HEK293 (cell line): ENCODE results near the gene UPP2.

ENCODE experiments used
- CTCF ChIA-PET: fragments of 350-600 bp; formaldehyde crosslinking; extraction: SDS; loops from one replicate; lab custom pipeline; 2021; ENCODE audit warnings: antibody characterized with exemption; lab: Yijun Ruan, JAX
- POLR2A ChIA-PET: fragments of 300-600 bp; formaldehyde crosslinking; extraction: SDS; loops from one replicate; lab custom pipeline; 2020; ENCODE audit warnings: antibody characterized with exemption, inconsistent platforms; lab: Yijun Ruan, JAX
- H3K27ac ChIP-seq: fragments of 200-500 bp; sonication (Bioruptor generic); 2 replicates; pipeline ENCODE4 v1.5.1; 2014; ENCODE audit warnings: low read depth, low read length, control low read depth, inconsistent platforms; ENCODE audit errors: extremely low read depth
- H3K36me3 ChIP-seq, 2 experiments: fragments of 200-500 bp in 1 of 2; sonication (Bioruptor generic) in 1 of 2; 1 replicate in 1 of 2; 2 replicates in 1 of 2; pipeline ENCODE4 v1.5.1; 2014 to 2017; ENCODE audit warnings: inconsistent platforms in 2 of 2, low read length in 2 of 2; ENCODE audit not compliant: control insufficient read depth in 2 of 2, insufficient read depth in 1 of 2
- H3K4me1 ChIP-seq: fragments of 200-500 bp; sonication (Bioruptor generic); 2 replicates; pipeline ENCODE4 v1.5.1; 2014; ENCODE audit warnings: mild to moderate bottlenecking, low read length, inconsistent platforms; ENCODE audit not compliant: control insufficient read depth, insufficient read depth
- H3K4me3 ChIP-seq: 2 replicates; pipeline ENCODE4 v1.5.1; 2011; ENCODE audit warnings: low read depth, mild to moderate bottlenecking, control low read depth, low read length, moderate library complexity
- H3K9me3 ChIP-seq: fragments of 200-500 bp; sonication (Bioruptor generic); 2 replicates; pipeline ENCODE4 v1.5.1; 2014; ENCODE audit warnings: low read depth, low read length, inconsistent platforms; ENCODE audit not compliant: control insufficient read depth, insufficient read depth
- EGR2 ChIP-seq: fragments of 450-650 bp; formaldehyde crosslinking; IDR thresholded peaks from 2 replicates; pipeline ENCODE4 v1.5.1; 2016; ENCODE audit warnings: low read depth, missing biosample characterization, missing genetic modification characterization
- HOXD13 ChIP-seq: sonication (generic); formaldehyde crosslinking; IDR thresholded peaks from 2 replicates; pipeline ENCODE4 v1.8.0; 2022; ENCODE audit warnings: missing genetic modification reagents, borderline replicate concordance
- PATZ1 ChIP-seq: fragments of 450-650 bp; formaldehyde crosslinking; IDR thresholded peaks from 2 replicates; pipeline ENCODE4 v1.5.1; 2016; ENCODE audit warnings: missing biosample characterization, missing genetic modification characterization
- PRDM1 ChIP-seq: fragments of 450-650 bp; formaldehyde crosslinking; IDR thresholded peaks from 2 replicates; pipeline ENCODE4; 2016; ENCODE audit warnings: missing biosample characterization, missing genetic modification characterization
- SP2 ChIP-seq: fragments of 450-650 bp; formaldehyde crosslinking; IDR thresholded peaks from 2 replicates; pipeline ENCODE4 v1.5.1; 2016; ENCODE audit warnings: missing biosample characterization, missing genetic modification characterization
- TSHZ1 ChIP-seq: fragments of 450-650 bp; formaldehyde crosslinking; IDR thresholded peaks from 2 replicates; pipeline ENCODE4 v1.5.1; 2016; ENCODE audit warnings: missing biosample characterization, missing genetic modification characterization, borderline replicate concordance
- ZBTB44 ChIP-seq: fragments of 450-650 bp; IDR thresholded peaks from 2 replicates; pipeline ENCODE4 v1.5.1; 2018; ENCODE audit warnings: missing biosample characterization, mild to moderate bottlenecking, missing genetic modification characterization
- ZBTB6 ChIP-seq: fragments of 450-650 bp; formaldehyde crosslinking; IDR thresholded peaks from 2 replicates; pipeline ENCODE4 v1.5.1; 2017; ENCODE audit warnings: missing biosample characterization, missing genetic modification characterization
- ZNF121 ChIP-seq: fragments of 450-650 bp; formaldehyde crosslinking; IDR thresholded peaks from 2 replicates; pipeline ENCODE4 v1.5.1; 2016; ENCODE audit warnings: missing biosample characterization, missing genetic modification characterization
- ZNF133 ChIP-seq: fragments of 450-650 bp; formaldehyde crosslinking; IDR thresholded peaks from 2 replicates; pipeline ENCODE4 v1.5.1; 2016; ENCODE audit warnings: missing biosample characterization, missing genetic modification characterization
- ZNF140 ChIP-seq: fragments of 450-650 bp; formaldehyde crosslinking; IDR thresholded peaks from 2 replicates; pipeline ENCODE4 v1.5.1; 2016; ENCODE audit warnings: missing biosample characterization, missing genetic modification characterization
- ZNF155 ChIP-seq: fragments of 450-650 bp; formaldehyde crosslinking; IDR thresholded peaks from 2 replicates; pipeline ENCODE4 v1.5.1; 2016; ENCODE audit warnings: missing biosample characterization, missing genetic modification characterization
- ZNF2 ChIP-seq: fragments of 450-650 bp; formaldehyde crosslinking; IDR thresholded peaks from 2 replicates; pipeline ENCODE4 v1.5.1; 2016; ENCODE audit warnings: missing biosample characterization, missing genetic modification characterization
- ZNF211 ChIP-seq: fragments of 450-650 bp; formaldehyde crosslinking; IDR thresholded peaks from 2 replicates; pipeline ENCODE4 v1.5.1; 2016; ENCODE audit warnings: low read depth, missing biosample characterization, missing genetic modification characterization
- ZNF239 ChIP-seq: fragments of 450-650 bp; formaldehyde crosslinking; IDR thresholded peaks from 2 replicates; pipeline ENCODE4 v1.5.1; 2016; ENCODE audit warnings: missing biosample characterization, missing genetic modification characterization
- ZNF280C ChIP-seq: fragments of 450-650 bp; formaldehyde crosslinking; IDR thresholded peaks from 2 replicates; pipeline ENCODE4 v1.5.1; 2016; ENCODE audit warnings: missing biosample characterization, missing genetic modification characterization
- ZNF324 ChIP-seq: fragments of 450-650 bp; formaldehyde crosslinking; IDR thresholded peaks from 2 replicates; pipeline ENCODE4 v1.5.1; 2016; ENCODE audit warnings: missing biosample characterization, missing genetic modification characterization
- ZNF354C ChIP-seq: fragments of 450-650 bp; formaldehyde crosslinking; IDR thresholded peaks from 2 replicates; pipeline ENCODE4 v1.5.1; 2016; ENCODE audit warnings: missing biosample characterization, missing genetic modification characterization, low read depth, borderline replicate concordance
- ZNF394 ChIP-seq: fragments of 450-650 bp; formaldehyde crosslinking; IDR thresholded peaks from 2 replicates; pipeline ENCODE4 v1.5.1; 2016; ENCODE audit warnings: missing biosample characterization, missing genetic modification characterization, mild to moderate bottlenecking, moderate library complexity, borderline replicate concordance
- ZNF621 ChIP-seq: fragments of 450-650 bp; formaldehyde crosslinking; IDR thresholded peaks from 2 replicates; pipeline ENCODE4 v1.5.1; 2017; ENCODE audit warnings: missing biosample characterization, missing genetic modification characterization
- ZNF645 ChIP-seq: fragments of 450-650 bp; formaldehyde crosslinking; IDR thresholded peaks from 2 replicates; pipeline ENCODE4; 2016; ENCODE audit warnings: missing biosample characterization, missing genetic modification characterization
- ZXDB ChIP-seq: fragments of 450-650 bp; formaldehyde crosslinking; IDR thresholded peaks from 2 replicates; pipeline ENCODE4 v1.5.1; 2016; ENCODE audit warnings: missing biosample characterization, missing genetic modification characterization

Gene UPP2

GRCh38 chr2:158071018-158071417, 30.7 kb upstream of the UPP2 start (continued):
- TF ChIP-seq TSHZ1 (tag by site-specific recombination) (no peak), ZBTB44 (no peak), SP2 (tag by site-specific recombination) (no peak), ZNF2 (no peak), ZBTB6 (no peak), ZNF354C (tag by site-specific recombination) (no peak), ZNF621 (tag by site-specific recombination) (no peak)
- TF ChIP-seq, all 188 proteins: peak for 0

- no peaks in the 10 kb centered on the region for H3K36me3 ChIP-seq
- no peak overlapping the region for H3K4me3 ChIP-seq
- CTCF ChIA-PET = no interaction called here
- no peak overlapping the region for H3K27ac ChIP-seq
- no peaks in the 10 kb centered on the region for H3K9me3 ChIP-seq
- no peaks in the 10 kb centered on the region for H3K4me1 ChIP-seq
- POLR2A ChIA-PET = no interaction called here
- TF ChIP-seq ZNF133 (no peak), ZNF155 (tag by site-specific recombination) (no peak), EGR2 (tag by site-specific recombination) (no peak), ZNF645 (tag by site-specific recombination) (no peak), ZNF140 (tag by site-specific recombination) (no peak), ZBTB44 (no peak), PATZ1 (tag by site-specific recombination) (no peak), ZNF280C (tag by site-specific recombination) (no peak), ZNF324 (tag by site-specific recombination) (no peak), ZNF394 (no peak), ZNF211 (tag by site-specific recombination) (no peak), ZNF621 (tag by site-specific recombination) (no peak), HOXD13 (CRISPR knock-in tag) (no peak), PRDM1 (tag by site-specific recombination) (no peak), ZNF239 (no peak), ZXDB (tag by site-specific recombination) (no peak), ZNF121 (no peak)
These were observed 29.3 kb upstream of the UPP2 start for GRCh38 chr2:158072361-158072760.
